ENCODE measurements around the gene METTL2A.
"Not testable (repeated sequence)": the region's sequence is repeated elsewhere in the genome, so short reads cannot be mapped to it uniquely, and the experiment has no call there.

DNA sequence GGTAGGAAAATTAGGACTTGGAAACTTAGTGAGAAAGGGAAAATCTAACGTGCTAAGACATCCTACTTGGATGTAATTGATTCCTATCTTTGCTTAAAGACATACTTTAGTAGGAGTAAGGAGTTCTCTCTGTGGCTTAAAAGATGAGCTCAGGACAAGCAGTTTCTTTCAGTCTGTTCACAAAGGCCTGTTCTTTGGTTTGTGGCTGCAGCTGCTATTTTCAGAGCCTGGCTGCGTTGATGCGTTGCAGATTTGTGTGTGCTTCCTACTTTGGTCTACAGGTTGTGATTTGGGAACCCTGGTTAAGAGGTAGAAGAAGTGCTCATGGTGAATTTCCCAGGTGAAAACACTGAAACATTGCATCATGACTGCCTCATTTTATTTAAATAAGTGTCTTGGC lies 30.4 kb downstream of the METTL2A start:
- TF ChIP-seq, protein P1, sequence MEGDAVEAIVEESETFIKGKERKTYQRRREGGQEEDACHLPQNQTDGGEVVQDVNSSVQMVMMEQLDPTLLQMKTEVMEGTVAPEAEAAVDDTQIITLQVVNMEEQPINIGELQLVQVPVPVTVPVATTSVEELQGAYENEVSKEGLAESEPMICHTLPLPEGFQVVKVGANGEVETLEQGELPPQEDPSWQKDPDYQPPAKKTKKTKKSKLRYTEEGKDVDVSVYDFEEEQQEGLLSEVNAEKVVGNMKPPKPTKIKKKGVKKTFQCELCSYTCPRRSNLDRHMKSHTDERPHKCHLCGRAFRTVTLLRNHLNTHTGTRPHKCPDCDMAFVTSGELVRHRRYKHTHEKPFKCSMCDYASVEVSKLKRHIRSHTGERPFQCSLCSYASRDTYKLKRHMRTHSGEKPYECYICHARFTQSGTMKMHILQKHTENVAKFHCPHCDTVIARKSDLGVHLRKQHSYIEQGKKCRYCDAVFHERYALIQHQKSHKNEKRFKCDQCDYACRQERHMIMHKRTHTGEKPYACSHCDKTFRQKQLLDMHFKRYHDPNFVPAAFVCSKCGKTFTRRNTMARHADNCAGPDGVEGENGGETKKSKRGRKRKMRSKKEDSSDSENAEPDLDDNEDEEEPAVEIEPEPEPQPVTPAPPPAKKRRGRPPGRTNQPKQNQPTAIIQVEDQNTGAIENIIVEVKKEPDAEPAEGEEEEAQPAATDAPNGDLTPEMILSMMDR (conservative IDR thresholded peaks at IDR 0.05 in 1 of 2, IDR thresholded peaks at IDR 0.05 in 1 of 2; ENCODE audit: low read depth in 1 of 2, low read length in 2 of 2): not testable (repeated sequence)
- TF ChIP-seq EZH2 (IDR thresholded peaks at IDR 0.05; ENCODE audit: low read length, missing control alignments): not testable (repeated sequence)
